Fibroblast of the aortic adventitia (primary cell): ENCODE results near the gene TOGARAM1. TPM values are rescaled to one million over a fixed set of nuclear protein-coding genes. Genes with fewer than 3 reads are reported as not detected.

ENCODE experiments used
- DNase-seq: peaks from one replicate; pipeline ENCODE4 v3.0.0-alpha.2; 2010; ENCODE audit warnings: low read depth
- H3K4me3 ChIP-seq: 2 replicates; pipeline ENCODE4 v1.5.1; 2011; ENCODE audit warnings: low read depth, mild to moderate bottlenecking, control low read depth, low read length, moderate library complexity
- CTCF ChIP-seq: IDR thresholded peaks from 2 replicates; pipeline ENCODE4 v1.5.1; 2011; ENCODE audit warnings: mild to moderate bottlenecking, low read length, control low read depth, inconsistent platforms; ENCODE audit not compliant: insufficient read depth
- total RNA-seq: library from RNA; depleted of rRNA; stranded (reverse); fragments of >200 nt; gene quantifications from 2 replicates; pipeline ENCODE4 v1.2.3, GENCODE V29; 2012; ENCODE audit warnings: low replicate concordance

Gene TOGARAM1
- total RNA-seq, 1 donor, result 34.0 TPM

- DNase-seq, result peak; percentile 66
- no peak for TF ChIP-seq CTCF
Measured at GRCh38 chr14:44961151-44961553, 838 bp upstream of the TOGARAM1 start.

GRCh38 chr14:44962334-44963043 lies 499 bp downstream of the TOGARAM1 start:
- peak; percentile 60 for DNase-seq
- no peak for TF ChIP-seq CTCF

More at GRCh38 chr14:44961151-44961553, 838 bp upstream of the TOGARAM1 start:
- H3K4me3 ChIP-seq, result peak overlapping the region; percentile 75

GRCh38 chr14:44963044-44963528 lies 1.1 kb downstream of the TOGARAM1 start:
- no peak for DNase-seq
- H3K4me3 ChIP-seq, result peak overlapping the region; percentile 75
- TF ChIP-seq CTCF, result peak; percentile 4

More at GRCh38 chr14:44962334-44963043, 499 bp downstream of the TOGARAM1 start:
- H3K4me3 ChIP-seq, result peak overlapping the region; percentile 75

- peak overlapping the region; percentile 75 for H3K4me3 ChIP-seq
- peak; percentile 37 for DNase-seq
- TF ChIP-seq CTCF, result no peak
Measured at GRCh38 chr14:44963775-44964380, 1.9 kb downstream of the TOGARAM1 start.

- no peak for DNase-seq
- peak overlapping the region; percentile 52 for H3K4me3 ChIP-seq
- no peak for TF ChIP-seq CTCF
Measured at GRCh38 chr14:44966601-44967336, 4.8 kb downstream of the TOGARAM1 start.

GRCh38 chr14:44968714-44969113 lies 6.7 kb downstream of the TOGARAM1 start:
- TF ChIP-seq CTCF, result no peak
- no peak overlapping the region for H3K4me3 ChIP-seq
- no peak for DNase-seq
